Retinal pigment epithelial cell (primary cell): ENCODE measurements around the gene BCAR3.
"Not testable (repeated sequence)": the region's sequence is repeated elsewhere in the genome, so short reads cannot be mapped to it uniquely, and the experiment has no call there.

Source experiments
- DNase-seq: peaks from one replicate; pipeline ENCODE4 v3.0.0-alpha.2; 2010; ENCODE audit warnings: low read depth
- H3K4me3 ChIP-seq: 2 replicates; pipeline ENCODE4 v1.5.1; 2011; ENCODE audit warnings: mild to moderate bottlenecking, low read length, control low read depth, moderate library complexity
- CTCF ChIP-seq: conservative IDR thresholded peaks from 2 replicates; pipeline ENCODE4 v1.5.1; 2011; ENCODE audit warnings: low read depth, low read length, control low read depth, inconsistent platforms

BCAR3 gene

DNA sequence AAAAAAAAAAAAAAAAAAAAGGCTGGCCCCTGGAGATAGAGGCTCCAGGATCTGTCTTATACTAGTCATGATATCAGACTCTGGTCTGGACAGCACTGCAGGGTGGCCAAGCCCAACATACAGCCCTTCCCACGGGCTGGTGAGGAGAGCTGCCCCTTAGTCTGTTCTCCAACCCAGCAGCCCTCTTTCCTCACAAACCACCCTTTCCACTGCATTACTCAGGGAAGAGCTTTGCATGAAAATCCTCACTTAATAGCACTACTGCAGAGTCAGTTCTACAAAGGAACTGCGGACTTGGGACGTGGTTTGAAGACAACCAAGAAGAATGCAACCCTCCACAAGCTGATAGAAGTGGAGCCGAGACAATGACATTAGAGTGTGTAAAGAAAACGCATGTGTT lies 5.7 kb downstream of the BCAR3 start:
- H3K4me3 ChIP-seq = no peak overlapping the region
- DNase-seq = no peak
- no peak for TF ChIP-seq CTCF

DNA sequence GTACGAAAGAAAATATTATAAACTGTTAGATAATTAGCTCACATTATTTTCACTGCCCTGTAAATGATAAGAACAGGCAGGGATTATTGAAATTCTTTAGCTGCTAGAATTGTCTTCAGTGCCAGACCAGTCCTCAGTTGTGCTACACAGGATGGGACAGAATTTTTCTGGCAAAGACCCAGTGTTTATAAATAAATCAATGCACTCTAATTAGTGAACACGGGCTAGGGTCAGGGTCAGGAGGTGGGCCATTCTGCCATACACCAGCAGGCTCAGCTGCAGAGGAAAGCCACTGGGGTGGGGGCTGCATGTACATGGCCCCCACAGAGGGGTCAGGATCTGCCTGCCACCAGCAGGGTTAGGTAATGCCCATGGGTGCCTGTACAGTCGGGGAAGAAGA lies 6.4 kb downstream of the BCAR3 start:
- no peak for TF ChIP-seq CTCF
- DNase-seq = no peak
- no peak overlapping the region for H3K4me3 ChIP-seq

DNA sequence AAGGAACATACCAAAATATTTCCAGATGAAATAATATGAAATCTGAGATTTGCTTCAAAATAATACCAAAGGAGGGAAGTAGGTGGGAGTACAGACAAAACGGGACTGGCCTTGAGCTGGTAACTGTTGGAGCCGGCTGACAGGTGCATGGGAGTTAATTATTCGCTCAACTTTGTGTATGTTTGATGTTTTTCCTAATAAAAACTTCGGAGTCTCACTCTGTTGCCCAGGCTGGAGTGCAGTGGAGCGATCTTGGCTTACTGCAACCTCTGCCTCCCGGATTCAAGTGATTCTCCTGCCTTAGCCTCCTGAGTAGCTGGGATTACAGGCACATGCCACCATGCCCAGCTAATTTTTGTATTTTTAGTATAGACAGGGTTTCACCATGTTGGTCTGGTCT lies 7.6 kb downstream of the BCAR3 start:
- H3K4me3 ChIP-seq, DNase-seq: not testable (repeated sequence)

DNA sequence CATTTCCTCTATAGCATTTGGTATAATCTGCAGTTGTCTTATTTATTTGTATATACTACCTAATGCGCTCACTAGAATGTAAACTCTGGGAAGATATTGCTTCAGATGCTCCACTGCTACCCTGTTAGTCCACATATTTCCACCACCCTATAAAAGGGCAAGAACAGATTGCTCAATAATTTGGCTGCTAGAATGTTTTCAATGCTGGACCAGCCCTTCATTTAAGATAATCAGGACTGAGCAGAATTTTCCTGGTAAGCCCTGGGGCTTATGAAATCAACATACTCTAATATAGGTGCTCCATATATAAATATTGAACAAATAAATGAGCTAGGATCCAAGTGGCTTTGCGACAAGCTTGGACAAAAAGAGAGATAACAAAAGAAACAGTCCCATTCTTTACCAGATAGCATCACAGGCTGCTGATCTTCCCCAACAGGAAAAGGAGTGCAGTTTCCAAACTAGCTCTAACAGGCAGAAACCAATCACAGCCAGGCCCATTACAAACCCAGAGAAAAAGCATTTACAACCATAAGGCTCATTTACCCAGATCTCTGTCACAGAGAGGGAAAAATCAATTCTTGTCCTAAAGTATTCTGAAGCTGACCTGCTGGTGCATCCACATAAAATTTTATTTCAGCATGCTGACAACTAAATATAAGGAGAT lies 8.3 kb downstream of the BCAR3 start:
- no peak for DNase-seq
- no peak for TF ChIP-seq CTCF

GRCh38 chr1:93672477-93673162 lies 9.0 kb downstream of the BCAR3 start:
- no peak for DNase-seq
- H3K4me3 ChIP-seq = no peak overlapping the region
- TF ChIP-seq CTCF = no peak

More for the DNA sequence above, 8.3 kb downstream of the BCAR3 start:
- no peak overlapping the region for H3K4me3 ChIP-seq

DNA sequence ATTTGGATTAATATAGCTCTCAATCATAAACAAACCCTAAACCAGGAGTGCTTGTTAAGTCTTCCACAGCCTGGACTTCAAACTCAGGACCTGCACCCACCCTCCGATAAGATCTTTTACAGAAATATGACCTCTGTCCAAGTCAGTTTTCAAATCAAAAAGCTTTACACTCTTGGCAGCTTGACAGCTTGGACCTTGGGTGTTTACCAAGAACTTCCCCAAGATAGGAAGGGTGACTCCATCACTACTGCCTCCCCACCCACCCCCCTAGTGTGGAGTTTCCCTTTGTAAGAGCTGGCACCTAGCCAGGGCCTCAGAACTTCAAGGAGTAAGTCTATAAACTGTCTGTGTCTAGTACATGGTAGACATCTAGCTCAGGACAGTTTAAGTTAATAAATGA lies 9.6 kb downstream of the BCAR3 start:
- no peak overlapping the region for H3K4me3 ChIP-seq

GRCh38 chr1:93671099-93671621 lies 10.5 kb downstream of the BCAR3 start:
- no peak overlapping the region for H3K4me3 ChIP-seq
- no peak for TF ChIP-seq CTCF
- no peak for DNase-seq

More for the DNA sequence above, 9.6 kb downstream of the BCAR3 start:
- DNase-seq = no peak
- no peak for TF ChIP-seq CTCF
